HG03432 (cell line): ENCODE data around the gene TRABD2A.

Experiments
- ATAC-seq: cut with Tn5 transposase; IDR thresholded peaks from one replicate; pipeline ENCODE4 v1.9.1; 2021; ENCODE audit warnings: mild to moderate bottlenecking, moderate library complexity; ENCODE audit not compliant: unreplicated experiment

Gene TRABD2A

GRCh38 chr2:84904717-84905174 lies 23.9 kb upstream of the TRABD2A start:
- ATAC-seq, result no peak

GRCh38 chr2:84904151-84904550 lies 23.3 kb upstream of the TRABD2A start:
- ATAC-seq, result no peak

GRCh38 chr2:84902526-84902925 lies 21.6 kb upstream of the TRABD2A start:
- no peak for ATAC-seq

GRCh38 chr2:84901593-84902120 lies 20.8 kb upstream of the TRABD2A start:
- no peak for ATAC-seq

- ATAC-seq, result no peak
These were observed 20.1 kb upstream of the TRABD2A start for GRCh38 chr2:84900971-84901370.

GRCh38 chr2:84899304-84900204 lies 18.7 kb upstream of the TRABD2A start:
- no peak for ATAC-seq

- ATAC-seq, result no peak
These were observed 16.9 kb upstream of the TRABD2A start for GRCh38 chr2:84897773-84898172.

- ATAC-seq, result no peak
These were observed 15.7 kb upstream of the TRABD2A start for GRCh38 chr2:84896567-84896966.

- peak; percentile 25 for ATAC-seq
These were observed 14.1 kb upstream of the TRABD2A start for GRCh38 chr2:84894758-84895520.

- ATAC-seq, result no peak
These were observed 13.3 kb upstream of the TRABD2A start for GRCh38 chr2:84894131-84894586.

- ATAC-seq, result no peak
These were observed 10.6 kb upstream of the TRABD2A start for GRCh38 chr2:84891355-84892010.

- ATAC-seq, result no peak
These were observed 8.4 kb upstream of the TRABD2A start for GRCh38 chr2:84889332-84889731.

GRCh38 chr2:84888401-84889276 lies 7.8 kb upstream of the TRABD2A start:
- ATAC-seq, result peak; percentile 98

- no peak for ATAC-seq
These were observed 5.9 kb upstream of the TRABD2A start for GRCh38 chr2:84886791-84887190.

GRCh38 chr2:84885111-84885510 lies 4.2 kb upstream of the TRABD2A start:
- ATAC-seq, result no peak

- ATAC-seq, result no peak
These were observed 3.6 kb upstream of the TRABD2A start for GRCh38 chr2:84884449-84884848.

- ATAC-seq, result no peak
These were observed 2.1 kb upstream of the TRABD2A start for GRCh38 chr2:84882775-84883550.

- no peak for ATAC-seq
These were observed 1.5 kb upstream of the TRABD2A start for GRCh38 chr2:84882414-84882738.
